ENCODE data around the gene ZNF750. TPM values are rescaled to one million over a fixed set of nuclear protein-coding genes. Genes with fewer than 3 reads are reported as not detected.

Gene ZNF750
- not detected for total RNA-seq

- H3K27ac ChIP-seq, result peak within 1 kb of the TSS in 1 of 4 donors; percentile 39
- TF ChIP-seq POLR2A (IDR thresholded peaks at IDR 0.05), result no peak
- TF ChIP-seq EP300 (IDR thresholded peaks at IDR 0.05), result no peak
- TF ChIP-seq CTCF (IDR thresholded peaks at IDR 0.05), result no peak
- H3K4me1 ChIP-seq, result peaks cover 0 to 17% (median 5%) of the 10 kb centered on the region in 4 donors
- peaks cover 0 to 8% (median 0%) of the 10 kb centered on the region in 3 donors for H3K36me3 ChIP-seq
- no peaks in the 10 kb centered on the region for H3K9me3 ChIP-seq
- no peak within 1 kb of the TSS for H3K4me3 ChIP-seq
- H3K27me3 ChIP-seq, result no peaks in the 10 kb centered on the region
- no peak for DNase-seq (ENCODE audit: low spot score in 2 of 2)
- 93 to 94% methylated on average over 25 of the region's 25 CpGs for WGBS, 2 donors
Measured at GRCh38 chr17:82839617-82840292, at the start of gene ZNF750. Gene ZNF750 (minus strand): TSS chr17:82840022. CDS start chr17:82832454, 7,568 bp downstream.

- no peak for TF ChIP-seq CTCF (IDR thresholded peaks at IDR 0.05)
- no peak for TF ChIP-seq EP300 (IDR thresholded peaks at IDR 0.05)
- no peak for TF ChIP-seq POLR2A (IDR thresholded peaks at IDR 0.05)
- Histone ChIP-seq H3K4me1 (peaks cover 0 to 46% (median 9%) of the 10 kb centered on the region in 4 donors), H3K9me3 (no peaks in the 10 kb centered on the region), H3K36me3 (peaks cover 0 to 13% (median 0%) of the 10 kb centered on the region in 3 donors), H3K27me3 (no peaks in the 10 kb centered on the region), H3K4me3 (no peak overlapping the region), H3K27ac (no peak overlapping the region)
- no peak for DNase-seq (ENCODE audit: low spot score in 2 of 2)
- WGBS, 2 donors, result 87 to 92% methylated on average over 22 to 28 of the region's 30 CpGs
Measured at GRCh38 chr17:82888583-82889495, 49.0 kb upstream of the ZNF750 start.

GRCh38 chr17:82887255-82888164 lies 47.7 kb upstream of the ZNF750 start:
- Histone ChIP-seq H3K36me3 (peaks cover 0 to 13% (median 0%) of the 10 kb centered on the region in 3 donors), H3K27ac (no peak overlapping the region), H3K4me3 (no peak overlapping the region), H3K9me3 (no peaks in the 10 kb centered on the region), H3K27me3 (no peaks in the 10 kb centered on the region), H3K4me1 (peaks cover 0 to 35% (median 4%) of the 10 kb centered on the region in 4 donors)
- DNase-seq (ENCODE audit: low spot score in 2 of 2), result no peak
- TF ChIP-seq CTCF (IDR thresholded peaks at IDR 0.05) (no peak), EP300 (IDR thresholded peaks at IDR 0.05) (no peak), POLR2A (IDR thresholded peaks at IDR 0.05) (no peak)
- 87 to 89% methylated on average over 27 of the region's 27 CpGs for WGBS, 2 donors

- 69 to 82% methylated on average over 4 to 5 of the region's 5 CpGs for WGBS, 2 donors
- Histone ChIP-seq H3K27ac (peak overlapping the region in 1 of 4 donors; percentile 14), H3K36me3 (peaks cover 0 to 7% (median 0%) of the 10 kb centered on the region in 3 donors), H3K27me3 (no peaks in the 10 kb centered on the region), H3K9me3 (no peaks in the 10 kb centered on the region), H3K4me1 (peaks cover 2 to 46% (median 18%) of the 10 kb centered on the region in 4 donors), H3K4me3 (no peak overlapping the region)
- no peak for DNase-seq (ENCODE audit: low spot score in 2 of 2)
- TF ChIP-seq EP300 (IDR thresholded peaks at IDR 0.05) (no peak), POLR2A (IDR thresholded peaks at IDR 0.05) (no peak), CTCF (IDR thresholded peaks at IDR 0.05) (no peak)
Measured at GRCh38 chr17:82884970-82885353, 45.1 kb upstream of the ZNF750 start.

Data from tibial nerve (tissue), 4 donors.